SK-N-SH treated with all-trans-retinoic acid at 6 μM for 48 hours (cell line): Measurements from ENCODE around the gene ANKS6.

Source experiments
- ATAC-seq: fragments of 200-7000 bp; cut with Tn5 transposase; 3 replicates; pipeline ENCODE4 v1.9.1; 2020; ENCODE audit warnings: mild to moderate bottlenecking, moderate library complexity
- ARNTL ChIP-seq: fragments of 450-650 bp; formaldehyde crosslinking; IDR thresholded peaks from 2 replicates; pipeline ENCODE4 v1.5.0; 2020; ENCODE audit warnings: low read depth, mild to moderate bottlenecking, moderate library complexity, borderline replicate concordance
- BACH2 ChIP-seq: fragments of 250-450 bp; sonication (Bioruptor Pico); IDR thresholded peaks from 2 replicates; pipeline ENCODE4 v1.9.0; 2021; ENCODE audit warnings: mild to moderate bottlenecking, borderline replicate concordance
- CSDC2 ChIP-seq: fragments of 250-450 bp; sonication (Bioruptor Pico); IDR thresholded peaks from 2 replicates; pipeline ENCODE4 v1.5.0; 2020; ENCODE audit warnings: mild to moderate bottlenecking, moderate library complexity
- CSRNP3 ChIP-seq: fragments of 250-450 bp; sonication (Bioruptor Pico); IDR thresholded peaks from 2 replicates; pipeline ENCODE4 v1.5.1; 2021; ENCODE audit warnings: mild to moderate bottlenecking, moderate library complexity
- ESRRG ChIP-seq: fragments of 250-450 bp; sonication (Bioruptor Pico); IDR thresholded peaks from 2 replicates; pipeline ENCODE4 v1.6.1; 2021; ENCODE audit warnings: mild to moderate bottlenecking
- GLIS3 ChIP-seq: fragments of 250-450 bp; sonication (Bioruptor Pico); IDR thresholded peaks from 2 replicates; pipeline ENCODE4 v1.5.0; 2020; ENCODE audit warnings: mild to moderate bottlenecking, moderate library complexity
- ISL1 ChIP-seq: fragments of 250-450 bp; sonication (Bioruptor Pico); IDR thresholded peaks from 2 replicates; pipeline ENCODE4 v2.1.2; 2022; ENCODE audit warnings: mild to moderate bottlenecking, moderate library complexity
- OSR1 ChIP-seq: fragments of 250-450 bp; sonication (Bioruptor Pico); IDR thresholded peaks from 2 replicates; pipeline ENCODE4 v1.8.0; 2022; ENCODE audit warnings: moderate library complexity, mild to moderate bottlenecking, inconsistent platforms
- PATZ1 ChIP-seq: fragments of 250-450 bp; sonication (Bioruptor Pico); IDR thresholded peaks from 2 replicates; pipeline ENCODE4 v1.8.0; 2020; ENCODE audit warnings: mild to moderate bottlenecking, moderate library complexity, borderline replicate concordance
- PPARA ChIP-seq: fragments of 250-450 bp; sonication (Bioruptor Pico); IDR thresholded peaks from 2 replicates; pipeline ENCODE4 v1.5.0; 2020; ENCODE audit warnings: mild to moderate bottlenecking, borderline replicate concordance
- RARB ChIP-seq: fragments of 250-450 bp; sonication (Bioruptor Pico); IDR thresholded peaks from 2 replicates; pipeline ENCODE4 v1.8.0; 2021; ENCODE audit warnings: mild to moderate bottlenecking, moderate library complexity
- TCF4 ChIP-seq: fragments of 250-450 bp; sonication (Bioruptor Pico); IDR thresholded peaks from 2 replicates; pipeline ENCODE4 v1.8.0; 2021; ENCODE audit warnings: mild to moderate bottlenecking, moderate library complexity, borderline replicate concordance
- TOX ChIP-seq: fragments of 250-450 bp; sonication (Bioruptor Pico); IDR thresholded peaks from 2 replicates; pipeline ENCODE4 v1.8.0; 2021; ENCODE audit warnings: mild to moderate bottlenecking, moderate library complexity, borderline replicate concordance
- TSHZ2 ChIP-seq: fragments of 250-450 bp; sonication (Bioruptor Pico); IDR thresholded peaks from 2 replicates; pipeline ENCODE4 v1.5.0; 2020; ENCODE audit warnings: mild to moderate bottlenecking, moderate library complexity
- ZC3H10 ChIP-seq: fragments of 250-450 bp; sonication (Bioruptor Pico); IDR thresholded peaks from 2 replicates; pipeline ENCODE4 v1.5.1; 2021; ENCODE audit warnings: mild to moderate bottlenecking, moderate library complexity
- ZFP3 ChIP-seq: fragments of 250-450 bp; sonication (Bioruptor Pico); IDR thresholded peaks from 2 replicates; pipeline ENCODE4 v1.5.0; 2020; ENCODE audit warnings: mild to moderate bottlenecking, moderate library complexity
- ZFP30 ChIP-seq: fragments of 450-650 bp; formaldehyde crosslinking; IDR thresholded peaks from 2 replicates; pipeline ENCODE4 v1.5.0; 2022; ENCODE audit warnings: mild to moderate bottlenecking, moderate library complexity
- ZNF565 ChIP-seq: fragments of 450-650 bp; formaldehyde crosslinking; conservative IDR thresholded peaks from 2 replicates; pipeline ENCODE4 v1.5.0; 2020; ENCODE audit warnings: low read depth, mild to moderate bottlenecking, moderate library complexity
- ZNF70 ChIP-seq: fragments of 450-650 bp; formaldehyde crosslinking; IDR thresholded peaks from 2 replicates; pipeline ENCODE4 v1.5.0; 2020; ENCODE audit warnings: mild to moderate bottlenecking, moderate library complexity
- ZNF8 ChIP-seq: fragments of 450-650 bp; formaldehyde crosslinking; IDR thresholded peaks from 2 replicates; pipeline ENCODE4 v1.5.0; 2020; ENCODE audit warnings: mild to moderate bottlenecking, moderate library complexity
- TF ChIP-seq, protein P1 (sequence below): fragments of 250-450 bp; sonication (Bioruptor Pico); IDR thresholded peaks from 2 replicates; pipeline ENCODE4 v1.5.1; 2020; ENCODE audit warnings: low read depth, mild to moderate bottlenecking, moderate library complexity

Gene ANKS6

GRCh38 chr9:98701576-98701975 is 94.8 kb downstream of the ANKS6 start:
- TF ChIP-seq CSDC2 (CRISPR knock-in tag): no peak
- no peak for TF ChIP-seq ZC3H10 (CRISPR knock-in tag)
- no peak for TF ChIP-seq OSR1 (CRISPR knock-in tag)
- TF ChIP-seq PATZ1 (CRISPR knock-in tag): no peak
- TF ChIP-seq, protein P1, sequence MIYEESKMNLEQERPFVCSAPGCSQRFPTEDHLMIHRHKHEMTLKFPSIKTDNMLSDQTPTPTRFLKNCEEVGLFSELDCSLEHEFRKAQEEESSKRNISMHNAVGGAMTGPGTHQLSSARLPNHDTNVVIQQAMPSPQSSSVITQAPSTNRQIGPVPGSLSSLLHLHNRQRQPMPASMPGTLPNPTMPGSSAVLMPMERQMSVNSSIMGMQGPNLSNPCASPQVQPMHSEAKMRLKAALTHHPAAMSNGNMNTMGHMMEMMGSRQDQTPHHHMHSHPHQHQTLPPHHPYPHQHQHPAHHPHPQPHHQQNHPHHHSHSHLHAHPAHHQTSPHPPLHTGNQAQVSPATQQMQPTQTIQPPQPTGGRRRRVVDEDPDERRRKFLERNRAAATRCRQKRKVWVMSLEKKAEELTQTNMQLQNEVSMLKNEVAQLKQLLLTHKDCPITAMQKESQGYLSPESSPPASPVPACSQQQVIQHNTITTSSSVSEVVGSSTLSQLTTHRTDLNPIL (CRISPR knock-in tag): no peak
- no peak for TF ChIP-seq ZFP30 (CRISPR knock-in tag)

DNA sequence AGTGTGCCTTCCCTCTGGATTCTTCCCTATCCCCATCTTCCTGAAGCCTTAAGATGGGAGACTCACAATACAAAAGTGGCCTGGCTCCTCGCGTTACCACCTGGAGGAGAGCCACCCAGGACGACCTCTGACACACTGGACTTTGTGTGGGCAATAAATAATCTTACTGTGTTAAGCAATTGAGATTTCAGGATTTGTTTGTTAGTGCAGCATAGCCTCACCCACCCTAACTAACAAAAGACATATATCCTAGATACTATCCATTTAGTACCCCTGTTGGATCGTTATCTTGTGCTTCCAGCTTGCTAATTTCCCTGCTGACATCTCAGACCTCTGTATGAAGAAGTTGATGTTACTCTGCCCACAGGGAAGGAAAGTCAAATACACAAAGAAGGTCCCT is 95.6 kb downstream of the ANKS6 start:
- no peak for ATAC-seq
- TF ChIP-seq ZC3H10 (CRISPR knock-in tag): no peak
- no peak for TF ChIP-seq BACH2
- no peak for TF ChIP-seq PPARA (CRISPR knock-in tag)
- no peak for TF ChIP-seq ZNF70 (CRISPR knock-in tag)
- TF ChIP-seq ZFP3 (CRISPR knock-in tag): no peak
- TF ChIP-seq ARNTL (CRISPR knock-in tag): no peak
- TF ChIP-seq ZNF8: no peak
- no peak for TF ChIP-seq GLIS3
- no peak for TF ChIP-seq ZNF565
- no peak for TF ChIP-seq TCF4
- no peak for TF ChIP-seq TSHZ2 (CRISPR knock-in tag)
- no peak for TF ChIP-seq RARB
- no peak for TF ChIP-seq ZFP30 (CRISPR knock-in tag)
- TF ChIP-seq CSDC2 (CRISPR knock-in tag): no peak
- TF ChIP-seq ISL1 (CRISPR knock-in tag): no peak
- no peak for TF ChIP-seq PATZ1 (CRISPR knock-in tag)
- no peak for TF ChIP-seq OSR1 (CRISPR knock-in tag)
- no peak for TF ChIP-seq ESRRG (CRISPR knock-in tag)
- no peak for TF ChIP-seq TOX (CRISPR knock-in tag)
- TF ChIP-seq CSRNP3 (CRISPR knock-in tag): no peak
- TF ChIP-seq, all 23 proteins: peak for 0

More at GRCh38 chr9:98701576-98701975, 94.8 kb downstream of the ANKS6 start:
- no peak for ATAC-seq

GRCh38 chr9:98698856-98699255 is 97.5 kb downstream of the ANKS6 start:
- TF ChIP-seq CSDC2 (CRISPR knock-in tag) (no peak), TSHZ2 (CRISPR knock-in tag) (no peak), GLIS3 (no peak), ARNTL (CRISPR knock-in tag) (no peak), OSR1 (CRISPR knock-in tag) (no peak), ZFP30 (CRISPR knock-in tag) (no peak)
- TF ChIP-seq, protein P1 (CRISPR knock-in tag): no peak
- ATAC-seq: no peak
